HEK293 (cell line): Measurements from ENCODE around the gene PGP.

ENCODE experiments used
- BCL11B ChIP-seq: fragments of 450-650 bp; formaldehyde crosslinking; IDR thresholded peaks from 2 replicates; pipeline ENCODE4 v1.5.1; 2016; ENCODE audit warnings: low read depth, missing biosample characterization, missing genetic modification characterization
- KLF1 ChIP-seq: fragments of 450-650 bp; formaldehyde crosslinking; IDR thresholded peaks from 2 replicates; pipeline ENCODE4 v1.5.1; 2016; ENCODE audit warnings: missing biosample characterization, missing genetic modification characterization
- PRDM1 ChIP-seq: fragments of 450-650 bp; formaldehyde crosslinking; IDR thresholded peaks from 2 replicates; pipeline ENCODE4; 2016; ENCODE audit warnings: missing biosample characterization, missing genetic modification characterization
- PRDM4 ChIP-seq: fragments of 450-650 bp; formaldehyde crosslinking; IDR thresholded peaks from 2 replicates; pipeline ENCODE4 v1.5.1; 2017; ENCODE audit warnings: missing biosample characterization, missing genetic modification characterization
- SP7 ChIP-seq: fragments of 450-650 bp; formaldehyde crosslinking; IDR thresholded peaks from 2 replicates; pipeline ENCODE4 v1.5.1; 2016; ENCODE audit warnings: missing biosample characterization, missing genetic modification characterization
- YY1 ChIP-seq: fragments of 450-650 bp; formaldehyde crosslinking; IDR thresholded peaks from 2 replicates; pipeline ENCODE4 v1.5.1; 2018; ENCODE audit warnings: missing biosample characterization, missing genetic modification characterization
- YY2 ChIP-seq: fragments of 450-650 bp; formaldehyde crosslinking; IDR thresholded peaks from 2 replicates; pipeline ENCODE4 v1.5.1; 2016; ENCODE audit warnings: missing biosample characterization, missing genetic modification characterization
- ZBTB48 ChIP-seq: fragments of 450-650 bp; formaldehyde crosslinking; IDR thresholded peaks from 2 replicates; pipeline ENCODE4 v1.5.1; 2016; ENCODE audit warnings: missing biosample characterization, missing genetic modification characterization
- ZBTB49 ChIP-seq: fragments of 450-650 bp; formaldehyde crosslinking; IDR thresholded peaks from 2 replicates; pipeline ENCODE4 v1.5.1; 2016; ENCODE audit warnings: missing biosample characterization, missing genetic modification characterization, low read depth
- ZFHX2 ChIP-seq: fragments of 450-650 bp; formaldehyde crosslinking; conservative IDR thresholded peaks from 2 replicates; pipeline ENCODE4 v1.5.1; 2016; ENCODE audit warnings: missing biosample characterization, missing genetic modification characterization
- ZNF133 ChIP-seq: fragments of 450-650 bp; formaldehyde crosslinking; IDR thresholded peaks from 2 replicates; pipeline ENCODE4 v1.5.1; 2016; ENCODE audit warnings: missing biosample characterization, missing genetic modification characterization
- ZNF140 ChIP-seq: fragments of 450-650 bp; formaldehyde crosslinking; IDR thresholded peaks from 2 replicates; pipeline ENCODE4 v1.5.1; 2016; ENCODE audit warnings: missing biosample characterization, missing genetic modification characterization
- ZNF157 ChIP-seq: fragments of 450-650 bp; formaldehyde crosslinking; IDR thresholded peaks from 2 replicates; pipeline ENCODE4 v1.5.1; 2016; ENCODE audit warnings: missing biosample characterization, missing genetic modification characterization
- ZNF211 ChIP-seq: fragments of 450-650 bp; formaldehyde crosslinking; IDR thresholded peaks from 2 replicates; pipeline ENCODE4 v1.5.1; 2016; ENCODE audit warnings: low read depth, missing biosample characterization, missing genetic modification characterization
- ZNF214 ChIP-seq: fragments of 450-650 bp; formaldehyde crosslinking; IDR thresholded peaks from 2 replicates; pipeline ENCODE4 v1.5.1; 2017; ENCODE audit warnings: missing biosample characterization, mild to moderate bottlenecking, missing genetic modification characterization, borderline replicate concordance
- ZNF292 ChIP-seq: fragments of 450-650 bp; formaldehyde crosslinking; IDR thresholded peaks from 2 replicates; pipeline ENCODE4 v1.5.1; 2016; ENCODE audit warnings: low read depth, missing biosample characterization, missing genetic modification characterization, borderline replicate concordance
- ZNF311 ChIP-seq: fragments of 450-650 bp; formaldehyde crosslinking; IDR thresholded peaks from 2 replicates; pipeline ENCODE4 v1.5.1; 2017; ENCODE audit warnings: missing biosample characterization, missing genetic modification characterization, borderline replicate concordance
- ZNF350 ChIP-seq: fragments of 450-650 bp; formaldehyde crosslinking; IDR thresholded peaks from 2 replicates; pipeline ENCODE4 v1.5.0; 2017; ENCODE audit warnings: missing biosample characterization, mild to moderate bottlenecking, missing genetic modification characterization
- ZNF366 ChIP-seq: fragments of 450-650 bp; formaldehyde crosslinking; conservative IDR thresholded peaks from 2 replicates; pipeline ENCODE4 v1.5.1; 2016; ENCODE audit warnings: missing biosample characterization, missing genetic modification characterization
- ZNF404 ChIP-seq: fragments of 450-650 bp; formaldehyde crosslinking; IDR thresholded peaks from 2 replicates; pipeline ENCODE4 v1.5.1; 2017; ENCODE audit warnings: missing biosample characterization, missing genetic modification characterization
- ZNF433 ChIP-seq: fragments of 450-650 bp; formaldehyde crosslinking; IDR thresholded peaks from 2 replicates; pipeline ENCODE4 v1.5.1; 2016; ENCODE audit warnings: missing biosample characterization, missing genetic modification characterization, low read depth
- ZNF473 ChIP-seq: fragments of 450-650 bp; formaldehyde crosslinking; IDR thresholded peaks from 2 replicates; pipeline ENCODE4 v1.5.1; 2017; ENCODE audit warnings: missing biosample characterization, missing genetic modification characterization
- ZNF548 ChIP-seq: fragments of 450-650 bp; formaldehyde crosslinking; IDR thresholded peaks from 2 replicates; pipeline ENCODE4 v1.5.1; 2016; ENCODE audit warnings: missing biosample characterization, missing genetic modification characterization
- ZNF558 ChIP-seq: fragments of 450-650 bp; formaldehyde crosslinking; IDR thresholded peaks from 2 replicates; pipeline ENCODE4 v1.5.1; 2016; ENCODE audit warnings: missing biosample characterization, missing genetic modification characterization
- ZNF624 ChIP-seq: fragments of 450-650 bp; formaldehyde crosslinking; IDR thresholded peaks from 2 replicates; pipeline ENCODE4 v1.5.1; 2017; ENCODE audit warnings: missing biosample characterization, missing genetic modification characterization
- ZNF626 ChIP-seq: fragments of 450-650 bp; sonication (Bioruptor Pico); formaldehyde crosslinking; IDR thresholded peaks from 2 replicates; pipeline ENCODE4 v1.5.1; 2018; ENCODE audit warnings: missing biosample characterization, missing genetic modification characterization, inconsistent platforms
- ZNF654 ChIP-seq: fragments of 450-650 bp; formaldehyde crosslinking; IDR thresholded peaks from 2 replicates; pipeline ENCODE4 v1.5.1; 2016; ENCODE audit warnings: low read depth, missing biosample characterization, missing genetic modification characterization
- ZNF837 ChIP-seq: fragments of 450-650 bp; formaldehyde crosslinking; IDR thresholded peaks from 2 replicates; pipeline ENCODE4 v1.5.1; 2016; ENCODE audit warnings: missing biosample characterization, missing genetic modification characterization
- TF ChIP-seq, protein P1 (sequence below): fragments of 450-650 bp; formaldehyde crosslinking; IDR thresholded peaks from 2 replicates; pipeline ENCODE4 v1.5.1; 2016; ENCODE audit warnings: missing biosample characterization, missing genetic modification characterization
- TF ChIP-seq, protein P2 (sequence below): fragments of 450-650 bp; formaldehyde crosslinking; IDR thresholded peaks from 2 replicates; pipeline ENCODE4 v1.5.1; 2017; ENCODE audit warnings: missing biosample characterization, missing genetic modification characterization
- TF ChIP-seq, protein P3 (sequence below): fragments of 450-650 bp; formaldehyde crosslinking; IDR thresholded peaks from 2 replicates; pipeline ENCODE4 v1.5.0; 2017; ENCODE audit warnings: missing biosample characterization, missing genetic modification characterization, borderline replicate concordance

The PGP gene

GRCh38 chr16:2251296-2252111, 36.9 kb upstream of the PGP start, which contains the start of gene ECI1 (continued):
- no peak; the same call in 1 of the 2 replicates for TF ChIP-seq ZNF626
- TF ChIP-seq ZNF624 (tag by site-specific recombination) = no peak
- no peak for TF ChIP-seq ZNF140
- peak; percentile 92; the same call in 1 of the 2 replicates for TF ChIP-seq ZNF837 (tag by site-specific recombination)
- no peak for TF ChIP-seq ZNF157 (tag by site-specific recombination)
- TF ChIP-seq ZNF548 (tag by site-specific recombination) = no peak
- peak; percentile 87; the same call in 1 of the 2 replicates for TF ChIP-seq BCL11B
- TF ChIP-seq ZNF350 (tag by site-specific recombination) = no peak
- TF ChIP-seq, protein P1, sequence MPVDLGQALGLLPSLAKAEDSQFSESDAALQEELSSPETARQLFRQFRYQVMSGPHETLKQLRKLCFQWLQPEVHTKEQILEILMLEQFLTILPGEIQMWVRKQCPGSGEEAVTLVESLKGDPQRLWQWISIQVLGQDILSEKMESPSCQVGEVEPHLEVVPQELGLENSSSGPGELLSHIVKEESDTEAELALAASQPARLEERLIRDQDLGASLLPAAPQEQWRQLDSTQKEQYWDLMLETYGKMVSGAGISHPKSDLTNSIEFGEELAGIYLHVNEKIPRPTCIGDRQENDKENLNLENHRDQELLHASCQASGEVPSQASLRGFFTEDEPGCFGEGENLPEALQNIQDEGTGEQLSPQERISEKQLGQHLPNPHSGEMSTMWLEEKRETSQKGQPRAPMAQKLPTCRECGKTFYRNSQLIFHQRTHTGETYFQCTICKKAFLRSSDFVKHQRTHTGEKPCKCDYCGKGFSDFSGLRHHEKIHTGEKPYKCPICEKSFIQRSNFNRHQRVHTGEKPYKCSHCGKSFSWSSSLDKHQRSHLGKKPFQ (tag by site-specific recombination) = peak; percentile 12; the same call in 1 of the 2 replicates
- TF ChIP-seq YY2 = 0 out of 2 replicates have a peak, but pooled peaks have one; percentile 36
- no peak for TF ChIP-seq ZNF366
- no peak for TF ChIP-seq ZNF211
- TF ChIP-seq ZBTB48 = no peak
- TF ChIP-seq, protein P2, sequence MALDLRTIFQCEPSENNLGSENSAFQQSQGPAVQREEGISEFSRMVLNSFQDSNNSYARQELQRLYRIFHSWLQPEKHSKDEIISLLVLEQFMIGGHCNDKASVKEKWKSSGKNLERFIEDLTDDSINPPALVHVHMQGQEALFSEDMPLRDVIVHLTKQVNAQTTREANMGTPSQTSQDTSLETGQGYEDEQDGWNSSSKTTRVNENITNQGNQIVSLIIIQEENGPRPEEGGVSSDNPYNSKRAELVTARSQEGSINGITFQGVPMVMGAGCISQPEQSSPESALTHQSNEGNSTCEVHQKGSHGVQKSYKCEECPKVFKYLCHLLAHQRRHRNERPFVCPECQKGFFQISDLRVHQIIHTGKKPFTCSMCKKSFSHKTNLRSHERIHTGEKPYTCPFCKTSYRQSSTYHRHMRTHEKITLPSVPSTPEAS (tag by site-specific recombination) = peak; percentile 27; the same call in 1 of the 2 replicates
- no peak for TF ChIP-seq ZNF133
- TF ChIP-seq ZNF473 = no peak
- TF ChIP-seq ZNF654 (tag by site-specific recombination) = peak; percentile 55
- no peak for TF ChIP-seq PRDM1 (tag by site-specific recombination)
- no peak for TF ChIP-seq ZBTB49 (tag by site-specific recombination)
- no peak for TF ChIP-seq ZNF292 (tag by site-specific recombination)
- no peak for TF ChIP-seq ZNF311 (tag by site-specific recombination)
- peak; percentile 60 for TF ChIP-seq PRDM4 (tag by site-specific recombination)
- no peak for TF ChIP-seq ZNF433 (tag by site-specific recombination)
- no peak for TF ChIP-seq ZNF214 (tag by site-specific recombination)
- TF ChIP-seq KLF1 (tag by site-specific recombination) = peak; percentile 87
- TF ChIP-seq ZNF404 = no peak
- peak; percentile 64 for TF ChIP-seq ZFHX2 (tag by site-specific recombination)
- TF ChIP-seq, protein P3, sequence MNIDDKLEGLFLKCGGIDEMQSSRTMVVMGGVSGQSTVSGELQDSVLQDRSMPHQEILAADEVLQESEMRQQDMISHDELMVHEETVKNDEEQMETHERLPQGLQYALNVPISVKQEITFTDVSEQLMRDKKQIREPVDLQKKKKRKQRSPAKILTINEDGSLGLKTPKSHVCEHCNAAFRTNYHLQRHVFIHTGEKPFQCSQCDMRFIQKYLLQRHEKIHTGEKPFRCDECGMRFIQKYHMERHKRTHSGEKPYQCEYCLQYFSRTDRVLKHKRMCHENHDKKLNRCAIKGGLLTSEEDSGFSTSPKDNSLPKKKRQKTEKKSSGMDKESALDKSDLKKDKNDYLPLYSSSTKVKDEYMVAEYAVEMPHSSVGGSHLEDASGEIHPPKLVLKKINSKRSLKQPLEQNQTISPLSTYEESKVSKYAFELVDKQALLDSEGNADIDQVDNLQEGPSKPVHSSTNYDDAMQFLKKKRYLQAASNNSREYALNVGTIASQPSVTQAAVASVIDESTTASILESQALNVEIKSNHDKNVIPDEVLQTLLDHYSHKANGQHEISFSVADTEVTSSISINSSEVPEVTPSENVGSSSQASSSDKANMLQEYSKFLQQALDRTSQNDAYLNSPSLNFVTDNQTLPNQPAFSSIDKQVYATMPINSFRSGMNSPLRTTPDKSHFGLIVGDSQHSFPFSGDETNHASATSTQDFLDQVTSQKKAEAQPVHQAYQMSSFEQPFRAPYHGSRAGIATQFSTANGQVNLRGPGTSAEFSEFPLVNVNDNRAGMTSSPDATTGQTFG (tag by site-specific recombination) = no peak
- peak; percentile 86 for TF ChIP-seq YY1 (tag by site-specific recombination)
- TF ChIP-seq SP7 (tag by site-specific recombination) = peak; percentile 92
- TF ChIP-seq ZNF558 (tag by site-specific recombination) = no peak
